ENCODE measurements around the gene GLRX2. TPM values are rescaled to one million over a fixed set of nuclear protein-coding genes. Genes with fewer than 3 reads are reported as not detected.
"Not testable (repeated sequence)": the region's sequence is repeated elsewhere in the genome, so short reads cannot be mapped to it uniquely, and the experiment has no call there.

The GLRX2 gene
- total and polyA plus RNA-seq, 4 donors = 3.1 to 25.8 (median 7.8) TPM

GRCh38 chr1:193118194-193118593, 13.0 kb upstream of the GLRX2 start:
- DNase-seq (ENCODE audit: low spot score) = no peak
- no peak for TF ChIP-seq EGR1 (IDR thresholded peaks at IDR 0.05; ENCODE audit: low read depth in 2 of 2)
- TF ChIP-seq HNF4G (IDR thresholded peaks at IDR 0.05) = no peak
- no peak for TF ChIP-seq HNF4A (conservative IDR thresholded peaks at IDR 0.05)
- no peak for TF ChIP-seq FOXA1 (IDR thresholded peaks at IDR 0.05)
- TF ChIP-seq JUND (IDR thresholded peaks at IDR 0.05) = no peak
- no peak for TF ChIP-seq TAF1 (conservative IDR thresholded peaks at IDR 0.05)
- no peak for TF ChIP-seq RXRA (IDR thresholded peaks at IDR 0.05)
- TF ChIP-seq YY1 (IDR thresholded peaks at IDR 0.05) = no peak
- TF ChIP-seq NR2F2 (IDR thresholded peaks at IDR 0.05) = no peak
- no peak for TF ChIP-seq REST (IDR thresholded peaks at IDR 0.05)
- no peak for TF ChIP-seq FOXA2 (IDR thresholded peaks at IDR 0.05)
- TF ChIP-seq MAX (IDR thresholded peaks at IDR 0.05) = no peak
- TF ChIP-seq ATF3 (IDR thresholded peaks at IDR 0.05) = no peak
- 94% methylated on average over 3 of the region's 3 CpGs for WGBS

GRCh38 chr1:193117167-193117566, 12.0 kb upstream of the GLRX2 start:
- not testable (repeated sequence) for H3K36me3 ChIP-seq (ENCODE audit: control insufficient read depth in 4 of 4, insufficient read depth in 3 of 4, low read depth in 1 of 4, low read length in 3 of 4); H3K9me3 ChIP-seq (ENCODE audit: control insufficient read depth in 4 of 4, low read length in 3 of 4); H3K9ac ChIP-seq (ENCODE audit: low read depth in 1 of 2, low read length in 2 of 2); DNase-seq (ENCODE audit: low spot score); H3K4me3 ChIP-seq (ENCODE audit: low read depth in 1 of 3, low read length in 3 of 3); H3K27ac ChIP-seq (ENCODE audit: low read depth in 1 of 2, low read length in 2 of 2); H3K27me3 ChIP-seq (ENCODE audit: control insufficient read depth in 4 of 4, insufficient read depth in 4 of 4, low read length in 3 of 4)
- H3K4me1 ChIP-seq (ENCODE audit: control insufficient read depth in 4 of 4, insufficient read depth in 4 of 4, low read length in 3 of 4) = peaks cover 0 to 26% (median 10%) of the 10 kb centered on the region in 4 donors
- WGBS = 97% methylated on average over 6 of the region's 6 CpGs

More at GRCh38 chr1:193118194-193118593, 13.0 kb upstream of the GLRX2 start:
- H3K36me3 ChIP-seq (ENCODE audit: control insufficient read depth in 4 of 4, insufficient read depth in 3 of 4, low read depth in 1 of 4, low read length in 3 of 4) = no peaks in the 10 kb centered on the region
- no peak overlapping the region for H3K27ac ChIP-seq (ENCODE audit: low read depth in 1 of 2, low read length in 2 of 2)
- no peaks in the 10 kb centered on the region for H3K9me3 ChIP-seq (ENCODE audit: control insufficient read depth in 4 of 4, low read length in 3 of 4)
- no peak overlapping the region for H3K4me3 ChIP-seq (ENCODE audit: low read depth in 1 of 3, low read length in 3 of 3)
- no peaks in the 10 kb centered on the region for H3K27me3 ChIP-seq (ENCODE audit: control insufficient read depth in 4 of 4, insufficient read depth in 4 of 4, low read length in 3 of 4)
- peaks cover 3 to 33% (median 15%) of the 10 kb centered on the region in 4 donors for H3K4me1 ChIP-seq (ENCODE audit: control insufficient read depth in 4 of 4, insufficient read depth in 4 of 4, low read length in 3 of 4)
- no peak overlapping the region for H3K9ac ChIP-seq (ENCODE audit: low read depth in 1 of 2, low read length in 2 of 2)

GRCh38 chr1:193115629-193116227, 10.5 kb upstream of the GLRX2 start:
- no peak for DNase-seq (ENCODE audit: low spot score)
- no peak overlapping the region for H3K9ac ChIP-seq (ENCODE audit: low read depth in 1 of 2, low read length in 2 of 2)
- no peaks in the 10 kb centered on the region for H3K36me3 ChIP-seq (ENCODE audit: control insufficient read depth in 4 of 4, insufficient read depth in 3 of 4, low read depth in 1 of 4, low read length in 3 of 4)
- H3K9me3 ChIP-seq (ENCODE audit: control insufficient read depth in 4 of 4, low read length in 3 of 4) = no peaks in the 10 kb centered on the region
- 32% methylated on average over 1 of the region's 1 CpG for WGBS
- H3K4me1 ChIP-seq (ENCODE audit: control insufficient read depth in 4 of 4, insufficient read depth in 4 of 4, low read length in 3 of 4) = peaks cover 0 to 31% (median 17%) of the 10 kb centered on the region in 4 donors
- H3K4me3 ChIP-seq (ENCODE audit: low read depth in 1 of 3, low read length in 3 of 3) = no peak overlapping the region
- peak overlapping the region; percentile 6 to 50 for H3K27ac ChIP-seq (ENCODE audit: low read depth in 1 of 2, low read length in 2 of 2)
- H3K27me3 ChIP-seq (ENCODE audit: control insufficient read depth in 4 of 4, insufficient read depth in 4 of 4, low read length in 3 of 4) = no peaks in the 10 kb centered on the region
- TF ChIP-seq HNF4G (IDR thresholded peaks at IDR 0.05) (peak; percentile 75), RXRA (IDR thresholded peaks at IDR 0.05) (peak; percentile 73 to 83), JUND (IDR thresholded peaks at IDR 0.05) (peak; percentile 71), FOXA2 (IDR thresholded peaks at IDR 0.05) (no peak), HNF4A (conservative IDR thresholded peaks at IDR 0.05) (peak; percentile 87 to 95), YY1 (IDR thresholded peaks at IDR 0.05) (peak; percentile 20), TAF1 (conservative IDR thresholded peaks at IDR 0.05) (no peak), EGR1 (IDR thresholded peaks at IDR 0.05; ENCODE audit: low read depth in 2 of 2) (no peak), SP1 (IDR thresholded peaks at IDR 0.05) (peak; percentile 91), MAX (IDR thresholded peaks at IDR 0.05) (no peak), ATF3 (IDR thresholded peaks at IDR 0.05) (no peak)

Data from liver (tissue), 9 donors.